Progenitor cell of endocrine pancreas (in vitro differentiated cells): ENCODE data around the gene COX6A2. TPM values are rescaled to one million over a fixed set of nuclear protein-coding genes. Genes with fewer than 3 reads are reported as not detected.

Source experiments
- DNase-seq: peaks from one replicate; pipeline ENCODE4 v3.0.0; 2021; ENCODE audit warnings: low spot score; ENCODE audit not compliant: unreplicated experiment
- H3K27ac Mint-ChIP-seq: 2 replicates; pipeline ENCODE4 v1.8.0; 2021; ENCODE audit warnings: mild to moderate bottlenecking, moderate library complexity, mixed read lengths
- H3K27me3 Mint-ChIP-seq: 2 replicates; pipeline ENCODE4 v1.8.0; 2021; ENCODE audit warnings: mixed read lengths
- H3K36me3 Mint-ChIP-seq: 2 replicates; pipeline ENCODE4 v1.8.0; 2022; ENCODE audit warnings: mixed read lengths; ENCODE audit not compliant: insufficient read depth
- H3K4me1 Mint-ChIP-seq: 2 replicates; pipeline ENCODE4 v1.8.0; 2021; ENCODE audit warnings: low read depth, mixed read lengths
- H3K4me3 Mint-ChIP-seq: 2 replicates; pipeline ENCODE4 v1.8.0; 2021; ENCODE audit warnings: low read depth, mild to moderate bottlenecking, moderate library complexity, mixed read lengths
- H3K9me3 Mint-ChIP-seq: 2 replicates; pipeline ENCODE4 v1.8.0; 2021; ENCODE audit warnings: low read depth, mixed read lengths
- total RNA-seq: library from RNA; stranded (reverse); gene quantifications from 2 replicates; pipeline ENCODE4 v1.2.1, GENCODE V29; 2021
- TF ChIP-seq, protein P1 (sequence below): fragments of 200-600 bp; sonication (generic); IDR thresholded peaks from one replicate; pipeline ENCODE4 v1.5.0; 2021; ENCODE audit warnings: antibody characterized with exemption, mild to moderate bottlenecking; ENCODE audit not compliant: unreplicated experiment

Gene COX6A2
- total RNA-seq, 1 donor from 2014 or later: not detected

- peaks cover 50% of the 10 kb centered on the region for H3K27me3 Mint-ChIP-seq
- no peak overlapping the region for H3K4me3 Mint-ChIP-seq
- TF ChIP-seq, protein P1, sequence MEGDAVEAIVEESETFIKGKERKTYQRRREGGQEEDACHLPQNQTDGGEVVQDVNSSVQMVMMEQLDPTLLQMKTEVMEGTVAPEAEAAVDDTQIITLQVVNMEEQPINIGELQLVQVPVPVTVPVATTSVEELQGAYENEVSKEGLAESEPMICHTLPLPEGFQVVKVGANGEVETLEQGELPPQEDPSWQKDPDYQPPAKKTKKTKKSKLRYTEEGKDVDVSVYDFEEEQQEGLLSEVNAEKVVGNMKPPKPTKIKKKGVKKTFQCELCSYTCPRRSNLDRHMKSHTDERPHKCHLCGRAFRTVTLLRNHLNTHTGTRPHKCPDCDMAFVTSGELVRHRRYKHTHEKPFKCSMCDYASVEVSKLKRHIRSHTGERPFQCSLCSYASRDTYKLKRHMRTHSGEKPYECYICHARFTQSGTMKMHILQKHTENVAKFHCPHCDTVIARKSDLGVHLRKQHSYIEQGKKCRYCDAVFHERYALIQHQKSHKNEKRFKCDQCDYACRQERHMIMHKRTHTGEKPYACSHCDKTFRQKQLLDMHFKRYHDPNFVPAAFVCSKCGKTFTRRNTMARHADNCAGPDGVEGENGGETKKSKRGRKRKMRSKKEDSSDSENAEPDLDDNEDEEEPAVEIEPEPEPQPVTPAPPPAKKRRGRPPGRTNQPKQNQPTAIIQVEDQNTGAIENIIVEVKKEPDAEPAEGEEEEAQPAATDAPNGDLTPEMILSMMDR: no peak
- H3K36me3 Mint-ChIP-seq: no peaks in the 10 kb centered on the region
- H3K4me1 Mint-ChIP-seq: no peaks in the 10 kb centered on the region
- no peak for DNase-seq
- H3K27ac Mint-ChIP-seq: no peak overlapping the region
- H3K9me3 Mint-ChIP-seq: no peaks in the 10 kb centered on the region
Measured at GRCh38 chr16:31413381-31413780, 14.8 kb downstream of the COX6A2 start.

GRCh38 chr16:31412750-31413149 is 15.4 kb downstream of the COX6A2 start:
- Mint-ChIP-seq H3K9me3 (no peaks in the 10 kb centered on the region), H3K4me1 (no peaks in the 10 kb centered on the region), H3K36me3 (no peaks in the 10 kb centered on the region), H3K27ac (no peak overlapping the region), H3K4me3 (no peak overlapping the region), H3K27me3 (peaks cover 50% of the 10 kb centered on the region)
- TF ChIP-seq, protein P1: no peak
- no peak for DNase-seq

GRCh38 chr16:31411024-31411844 is 16.9 kb downstream of the COX6A2 start:
- H3K4me3 Mint-ChIP-seq: no peak overlapping the region
- peaks cover 53% of the 10 kb centered on the region for H3K27me3 Mint-ChIP-seq

DNA sequence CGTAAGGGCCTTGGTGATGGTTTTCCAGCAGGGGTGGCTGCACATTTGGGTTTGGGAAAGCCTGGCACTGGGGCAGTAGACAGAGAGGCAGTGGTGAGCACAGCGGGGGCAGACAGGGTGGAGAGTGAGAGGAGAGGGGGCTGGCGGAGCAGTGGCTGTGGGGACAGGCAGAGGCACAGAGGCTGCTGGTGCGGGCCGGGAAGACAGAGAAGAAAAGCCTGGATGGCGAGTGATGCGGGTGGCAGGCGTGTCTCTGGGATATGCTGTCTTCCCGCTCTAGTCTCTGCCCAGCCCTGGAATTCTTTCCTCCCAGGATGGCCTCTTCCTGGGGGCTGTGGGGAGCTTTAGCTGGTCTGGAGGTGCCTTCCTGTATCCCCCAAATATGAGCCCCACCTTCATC is 18.1 kb downstream of the COX6A2 start:
- Mint-ChIP-seq H3K36me3 (no peaks in the 10 kb centered on the region), H3K27ac (no peak overlapping the region), H3K9me3 (no peaks in the 10 kb centered on the region), H3K4me1 (no peaks in the 10 kb centered on the region), H3K4me3 (no peak overlapping the region), H3K27me3 (peaks cover 44% of the 10 kb centered on the region)
- TF ChIP-seq, protein P1: no peak
- no peak for DNase-seq

More at GRCh38 chr16:31411024-31411844, 16.9 kb downstream of the COX6A2 start:
- H3K36me3 Mint-ChIP-seq: no peaks in the 10 kb centered on the region
- TF ChIP-seq, protein P1: no peak
- no peaks in the 10 kb centered on the region for H3K9me3 Mint-ChIP-seq
- H3K27ac Mint-ChIP-seq: no peak overlapping the region
- no peak for DNase-seq
- H3K4me1 Mint-ChIP-seq: no peaks in the 10 kb centered on the region

DNA sequence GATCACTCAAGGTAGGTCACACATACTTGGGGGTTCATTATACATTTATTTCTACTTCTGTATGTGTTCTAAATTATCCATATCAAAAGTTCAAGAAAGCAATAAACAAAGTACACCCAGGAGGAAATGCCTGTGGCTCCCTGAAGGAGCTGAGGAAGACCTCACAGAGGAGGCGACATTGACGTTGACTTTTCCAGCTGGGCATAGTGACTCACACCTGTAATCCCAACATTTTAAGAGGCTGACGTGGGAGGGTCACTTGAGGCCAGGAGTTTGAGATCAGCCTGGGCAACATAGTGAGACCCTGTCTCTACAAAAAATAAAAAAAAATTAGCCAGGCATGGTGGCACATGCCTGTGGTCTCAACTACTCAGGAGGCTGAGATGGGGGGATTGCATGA is 18.7 kb downstream of the COX6A2 start:
- Mint-ChIP-seq H3K4me3 (no peak overlapping the region), H3K27me3 (peaks cover 38% of the 10 kb centered on the region), H3K27ac (no peak overlapping the region), H3K9me3 (no peaks in the 10 kb centered on the region), H3K4me1 (no peaks in the 10 kb centered on the region), H3K36me3 (no peaks in the 10 kb centered on the region)
- DNase-seq: no peak
- TF ChIP-seq, protein P1: no peak
